ENCODE results near the gene DOCK2. TPM values are rescaled to one million over a fixed set of nuclear protein-coding genes. Genes with fewer than 3 reads are reported as not detected.

The DOCK2 gene
- polyA plus RNA-seq, 1 of the 3 experiments (the other 2 are of a cell fraction), result 3.8 TPM

DNA sequence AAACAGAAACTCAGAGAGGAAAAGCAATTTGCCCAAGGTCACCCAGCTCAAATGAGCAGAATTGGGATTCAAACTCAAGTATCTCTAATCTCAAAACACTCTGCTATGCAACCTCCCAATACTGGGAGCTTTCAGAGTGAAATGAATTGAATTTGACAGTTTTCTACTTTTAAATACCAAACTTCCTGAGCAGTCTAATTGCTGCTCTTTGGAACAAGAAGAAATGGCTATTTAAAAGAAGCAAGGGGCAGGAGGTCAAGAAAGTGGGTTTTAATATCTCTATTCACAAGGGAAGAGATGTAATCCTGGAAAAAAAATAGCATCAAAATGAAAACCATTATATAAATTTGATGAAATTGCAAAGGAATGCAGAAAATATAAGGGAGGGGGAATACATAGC lies 200.6 kb downstream of the DOCK2 start:
- no peak for TF ChIP-seq EZH2phosphoT487 (IDR thresholded peaks at IDR 0.05; ENCODE audit: borderline replicate concordance, low read depth)
- peak; percentile 75 for TF ChIP-seq PBX3 (IDR thresholded peaks at IDR 0.05)
- TF ChIP-seq TCF12 (IDR thresholded peaks at IDR 0.05), result 0 out of 2 replicates have a peak, but pooled peaks have one; percentile 41
- ChIA-PET POLR2A (no interaction called here), CTCF (interaction anchor here (1.2 to 1.4 kb wide), 2 partner anchors 9 to 86 kb away, joined by 3 read pairs; no protein-coding TSS in a partner anchor)
- no peaks in the 10 kb centered on the region for H3K27me3 ChIP-seq (ENCODE audit: insufficient read depth)
- no peaks in the 10 kb centered on the region; a peak in 1 of 4 replicates for H3K4me1 ChIP-seq (ENCODE audit: control insufficient read depth in 1 of 2, insufficient read depth in 2 of 2, low read depth in 1 of 2, low read length in 1 of 2)
- H3K9me2 ChIP-seq, result no peaks in the 10 kb centered on the region
- H3K36me3 ChIP-seq (replicated peaks in 1 of 2; ENCODE audit: control insufficient read depth in 1 of 2, insufficient read depth in 2 of 2, low read length in 1 of 2), result no peaks in the 10 kb centered on the region
- H3K4me2 ChIP-seq, result no peak overlapping the region
- no peaks in the 10 kb centered on the region for H3K79me2 ChIP-seq (ENCODE audit: insufficient read depth)
- no peak for DNase-seq
- H2AFZ ChIP-seq (ENCODE audit: low read depth), result no peak overlapping the region
- no peaks in the 10 kb centered on the region for H3K9me3 ChIP-seq
- no peak overlapping the region for H3K4me3 ChIP-seq (ENCODE audit: low read depth in 2 of 2, low read length in 1 of 2)
- no peaks in the 10 kb centered on the region for H3F3A ChIP-seq (replicated peaks; ENCODE audit: insufficient read depth)
- no peak overlapping the region; a peak in 2 of 4 replicates for H3K27ac ChIP-seq (ENCODE audit: low read depth in 2 of 2, low read length in 1 of 2)
- H3K9ac ChIP-seq, result no peak overlapping the region
- no peaks in the 10 kb centered on the region for H4K20me1 ChIP-seq (ENCODE audit: insufficient read depth)

- DNase-seq, result no peak
- WGBS (ENCODE audit: low lambda C conversion rate), result 98% methylated on average over 3 of the region's 3 CpGs
- ChIA-PET POLR2A (no interaction called here), CTCF (interaction anchor here (0.7 kb wide), 1 partner anchor 12 kb away, joined by 3 read pairs; no protein-coding TSS in a partner anchor)
- peaks cover 0 to 2% of the 10 kb centered on the region in 2 experiments for H3K36me3 ChIP-seq (replicated peaks in 1 of 2; ENCODE audit: control insufficient read depth in 1 of 2, insufficient read depth in 2 of 2, low read length in 1 of 2)
- H3K79me2 ChIP-seq (ENCODE audit: insufficient read depth), result no peaks in the 10 kb centered on the region
- no peak overlapping the region for H3K4me3 ChIP-seq (ENCODE audit: low read depth in 2 of 2, low read length in 1 of 2)
- H3K4me1 ChIP-seq (ENCODE audit: control insufficient read depth in 1 of 2, insufficient read depth in 2 of 2, low read depth in 1 of 2, low read length in 1 of 2), result no peaks in the 10 kb centered on the region; a peak in 1 of 4 replicates
- H3K9ac ChIP-seq, result no peak overlapping the region
- H2AFZ ChIP-seq (ENCODE audit: low read depth), result no peak overlapping the region
- no peaks in the 10 kb centered on the region for H3K27me3 ChIP-seq (ENCODE audit: insufficient read depth)
- H3K27ac ChIP-seq (ENCODE audit: low read depth in 2 of 2, low read length in 1 of 2), result peak overlapping the region in 1 of 2 experiments; percentile 14; a peak in 1 of 4 replicates
- no peak overlapping the region for H3K4me2 ChIP-seq
- TF ChIP-seq MXI1 (IDR thresholded peaks at IDR 0.05; ENCODE audit: low read depth, low read length) (no peak), EZH2phosphoT487 (IDR thresholded peaks at IDR 0.05; ENCODE audit: borderline replicate concordance, low read depth) (no peak), EP300 (IDR thresholded peaks at IDR 0.05; ENCODE audit: borderline replicate concordance in 1 of 2, low read depth in 1 of 2, low read length in 1 of 2) (no peak), YY1 (IDR thresholded peaks at IDR 0.05; ENCODE audit: low read depth) (no peak), TCF12 (IDR thresholded peaks at IDR 0.05) (no peak), MEF2A (IDR thresholded peaks at IDR 0.05; ENCODE audit: borderline replicate concordance, low read depth) (no peak), SMC3 (IDR thresholded peaks at IDR 0.05; ENCODE audit: low read depth, low read length) (no peak)
- H4K20me1 ChIP-seq (ENCODE audit: insufficient read depth), result no peaks in the 10 kb centered on the region
- H3K9me3 ChIP-seq, result no peaks in the 10 kb centered on the region
- no peaks in the 10 kb centered on the region for H3F3A ChIP-seq (replicated peaks; ENCODE audit: insufficient read depth)
- no peaks in the 10 kb centered on the region for H3K9me2 ChIP-seq
Observed at GRCh38 chr5:169838688-169839087, 201.6 kb downstream of the DOCK2 start.

GRCh38 chr5:169840405-169840804 lies 203.3 kb downstream of the DOCK2 start:
- no peaks in the 10 kb centered on the region for H3F3A ChIP-seq (replicated peaks; ENCODE audit: insufficient read depth)
- 86% methylated on average over 2 of the region's 3 CpGs for whole genome bisulfite sequencing (ENCODE audit: low lambda C conversion rate)
- no peak for DNase-seq
- no peaks in the 10 kb centered on the region for H3K9me3 ChIP-seq
- ChIA-PET POLR2A (no interaction called here), CTCF (interaction anchor here (0.8 kb wide), 1 partner anchor 139 kb away, joined by 3 read pairs; no protein-coding TSS in a partner anchor)
- no peak overlapping the region for H3K4me3 ChIP-seq (ENCODE audit: low read depth in 2 of 2, low read length in 1 of 2)
- no peaks in the 10 kb centered on the region for H3K27me3 ChIP-seq (ENCODE audit: insufficient read depth)
- H2AFZ ChIP-seq (ENCODE audit: low read depth), result no peak overlapping the region
- H3K4me2 ChIP-seq, result no peak overlapping the region
- H3K9me2 ChIP-seq, result no peaks in the 10 kb centered on the region
- H3K79me2 ChIP-seq (ENCODE audit: insufficient read depth), result no peaks in the 10 kb centered on the region
- no peak overlapping the region for H3K9ac ChIP-seq
- peaks cover 0 to 6% of the 10 kb centered on the region in 2 experiments for H3K36me3 ChIP-seq (replicated peaks in 1 of 2; ENCODE audit: control insufficient read depth in 1 of 2, insufficient read depth in 2 of 2, low read length in 1 of 2)
- H4K20me1 ChIP-seq (ENCODE audit: insufficient read depth), result no peaks in the 10 kb centered on the region
- no peaks in the 10 kb centered on the region; a peak in 1 of 4 replicates for H3K4me1 ChIP-seq (ENCODE audit: control insufficient read depth in 1 of 2, insufficient read depth in 2 of 2, low read depth in 1 of 2, low read length in 1 of 2)
- H3K27ac ChIP-seq (ENCODE audit: low read depth in 2 of 2, low read length in 1 of 2), result no peak overlapping the region
- TF ChIP-seq RFX5 (IDR thresholded peaks at IDR 0.05; ENCODE audit: low read length) (no peak), MXI1 (IDR thresholded peaks at IDR 0.05; ENCODE audit: low read depth, low read length) (no peak), SMC3 (IDR thresholded peaks at IDR 0.05; ENCODE audit: low read depth, low read length) (no peak), RXRA (IDR thresholded peaks at IDR 0.05; ENCODE audit: borderline replicate concordance, low read depth) (no peak), CHD2 (IDR thresholded peaks at IDR 0.05; ENCODE audit: low read length, partially characterized antibody) (no peak), GABPA (IDR thresholded peaks at IDR 0.05; ENCODE audit: low read depth) (no peak), TAF1 (IDR thresholded peaks at IDR 0.05; ENCODE audit: borderline replicate concordance, low read depth, low read length) (no peak), EZH2phosphoT487 (IDR thresholded peaks at IDR 0.05; ENCODE audit: borderline replicate concordance, low read depth) (no peak), FOSL2 (IDR thresholded peaks at IDR 0.05; ENCODE audit: borderline replicate concordance, low read depth) (no peak)
- TF ChIP-seq, protein P1, sequence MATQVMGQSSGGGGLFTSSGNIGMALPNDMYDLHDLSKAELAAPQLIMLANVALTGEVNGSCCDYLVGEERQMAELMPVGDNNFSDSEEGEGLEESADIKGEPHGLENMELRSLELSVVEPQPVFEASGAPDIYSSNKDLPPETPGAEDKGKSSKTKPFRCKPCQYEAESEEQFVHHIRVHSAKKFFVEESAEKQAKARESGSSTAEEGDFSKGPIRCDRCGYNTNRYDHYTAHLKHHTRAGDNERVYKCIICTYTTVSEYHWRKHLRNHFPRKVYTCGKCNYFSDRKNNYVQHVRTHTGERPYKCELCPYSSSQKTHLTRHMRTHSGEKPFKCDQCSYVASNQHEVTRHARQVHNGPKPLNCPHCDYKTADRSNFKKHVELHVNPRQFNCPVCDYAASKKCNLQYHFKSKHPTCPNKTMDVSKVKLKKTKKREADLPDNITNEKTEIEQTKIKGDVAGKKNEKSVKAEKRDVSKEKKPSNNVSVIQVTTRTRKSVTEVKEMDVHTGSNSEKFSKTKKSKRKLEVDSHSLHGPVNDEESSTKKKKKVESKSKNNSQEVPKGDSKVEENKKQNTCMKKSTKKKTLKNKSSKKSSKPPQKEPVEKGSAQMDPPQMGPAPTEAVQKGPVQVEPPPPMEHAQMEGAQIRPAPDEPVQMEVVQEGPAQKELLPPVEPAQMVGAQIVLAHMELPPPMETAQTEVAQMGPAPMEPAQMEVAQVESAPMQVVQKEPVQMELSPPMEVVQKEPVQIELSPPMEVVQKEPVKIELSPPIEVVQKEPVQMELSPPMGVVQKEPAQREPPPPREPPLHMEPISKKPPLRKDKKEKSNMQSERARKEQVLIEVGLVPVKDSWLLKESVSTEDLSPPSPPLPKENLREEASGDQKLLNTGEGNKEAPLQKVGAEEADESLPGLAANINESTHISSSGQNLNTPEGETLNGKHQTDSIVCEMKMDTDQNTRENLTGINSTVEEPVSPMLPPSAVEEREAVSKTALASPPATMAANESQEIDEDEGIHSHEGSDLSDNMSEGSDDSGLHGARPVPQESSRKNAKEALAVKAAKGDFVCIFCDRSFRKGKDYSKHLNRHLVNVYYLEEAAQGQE (IDR thresholded peaks at IDR 0.05; ENCODE audit: low read depth, low read length), result no peak
- TF ChIP-seq, protein P2, sequence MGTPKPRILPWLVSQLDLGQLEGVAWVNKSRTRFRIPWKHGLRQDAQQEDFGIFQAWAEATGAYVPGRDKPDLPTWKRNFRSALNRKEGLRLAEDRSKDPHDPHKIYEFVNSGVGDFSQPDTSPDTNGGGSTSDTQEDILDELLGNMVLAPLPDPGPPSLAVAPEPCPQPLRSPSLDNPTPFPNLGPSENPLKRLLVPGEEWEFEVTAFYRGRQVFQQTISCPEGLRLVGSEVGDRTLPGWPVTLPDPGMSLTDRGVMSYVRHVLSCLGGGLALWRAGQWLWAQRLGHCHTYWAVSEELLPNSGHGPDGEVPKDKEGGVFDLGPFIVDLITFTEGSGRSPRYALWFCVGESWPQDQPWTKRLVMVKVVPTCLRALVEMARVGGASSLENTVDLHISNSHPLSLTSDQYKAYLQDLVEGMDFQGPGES (IDR thresholded peaks at IDR 0.05; ENCODE audit: low read depth, low read length), result no peak

Data from SK-N-SH (cell line).